GM18868 (cell line): Measurements from ENCODE around the gene CATSPERD.
A peak's percentile ranks its signal among the peaks of the same experiment; 100 is the strongest.

ENCODE experiments used
- ATAC-seq: cut with Tn5 transposase; IDR thresholded peaks from one replicate; pipeline ENCODE4 v1.9.1; 2021; ENCODE audit warnings: mild to moderate bottlenecking, moderate library complexity; ENCODE audit not compliant: unreplicated experiment

The CATSPERD gene, protein sequence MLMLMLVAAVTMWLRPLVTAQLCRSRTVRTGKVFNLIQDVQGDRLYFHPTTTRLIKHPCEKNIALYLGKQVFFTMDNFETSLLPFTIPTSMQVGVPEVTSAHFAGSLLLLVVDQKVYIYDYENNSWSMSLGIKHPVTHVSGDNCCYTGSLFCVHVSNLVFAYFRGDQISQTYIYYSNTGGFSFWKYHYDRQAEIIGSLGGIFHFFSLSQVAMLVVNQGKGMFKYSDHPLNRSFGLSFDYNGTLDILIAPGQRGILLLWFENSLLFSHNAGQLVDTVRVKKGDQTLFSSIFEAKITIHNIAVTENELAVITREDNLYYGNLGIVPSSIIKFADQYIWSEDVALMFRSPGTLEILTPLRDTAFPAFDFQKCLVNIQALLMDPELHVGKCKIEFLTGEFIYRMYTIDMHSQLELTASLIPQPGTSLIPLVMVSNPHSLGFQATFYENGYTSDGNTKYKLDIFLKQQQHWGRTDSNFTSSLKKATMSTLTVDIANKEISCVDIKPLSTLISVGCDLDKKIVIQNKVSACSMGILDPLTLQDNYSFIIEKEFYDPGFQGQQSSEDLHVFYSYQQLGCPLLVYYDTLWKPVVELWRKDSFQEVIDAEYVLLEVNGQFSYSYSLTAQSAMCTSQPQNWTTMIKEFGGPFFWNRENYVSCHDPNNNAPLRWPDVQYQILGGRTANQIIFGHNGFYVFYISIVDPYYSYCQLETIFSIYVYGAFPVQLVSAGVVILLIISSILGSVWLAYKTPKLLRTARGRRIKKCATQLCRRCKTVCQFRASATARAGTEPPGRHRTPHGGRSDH

DNA sequence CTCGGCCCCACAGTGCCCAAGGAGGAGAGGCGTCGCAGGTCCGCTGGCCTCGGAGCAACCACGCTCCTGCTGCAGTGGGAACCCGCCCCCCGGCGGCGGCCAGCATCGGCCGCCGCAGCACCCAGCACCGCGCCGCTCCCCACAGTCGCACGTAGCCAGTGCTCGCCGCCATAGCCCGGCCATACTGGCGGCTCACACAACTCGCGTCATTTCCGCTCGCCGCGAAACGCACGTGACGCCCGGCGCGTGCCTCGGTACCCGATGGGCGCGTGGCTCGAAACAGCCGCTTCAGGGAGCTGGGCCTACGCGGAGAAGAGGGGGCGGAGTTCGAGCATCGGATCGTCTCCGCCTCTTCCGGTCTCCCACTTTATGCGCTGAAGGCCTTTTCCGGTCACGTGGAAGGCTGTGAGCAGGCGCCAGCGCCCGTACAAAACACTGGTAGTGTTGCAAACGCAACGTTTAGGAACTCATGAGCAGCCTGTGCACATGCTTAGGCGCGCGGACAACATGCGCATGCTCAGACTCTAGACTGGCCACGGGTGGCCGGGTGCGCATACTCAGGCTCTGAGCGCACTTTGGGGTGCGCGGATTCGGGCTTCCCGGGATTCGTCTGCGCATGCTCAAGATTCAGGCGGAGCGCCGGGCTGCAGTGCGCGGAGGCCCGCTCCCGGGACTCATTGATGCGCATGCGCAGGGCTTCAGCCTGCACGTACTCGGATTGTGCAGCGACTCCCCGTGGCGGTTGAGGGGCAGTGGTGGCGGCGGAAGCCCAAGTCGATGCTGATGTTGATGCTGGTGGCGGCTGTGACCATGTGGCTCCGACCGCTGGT lies at the start of gene CATSPERD, which contains the start of gene LONP1:
CATSPERD (plus strand) TSS at position 677 of the 830 bp plus-strand sequence; CDS start at position 778, 101 bp downstream.
LONP1 (minus strand) TSS at position 186 of the 830 bp plus-strand sequence; CDS start at position 172, 14 bp downstream.
- peak; percentile 86 for ATAC-seq

GRCh38 chr19:5671600-5671999 lies 48.8 kb upstream of the CATSPERD start:
- ATAC-seq = no peak

- no peak for ATAC-seq
These were observed 47.6 kb upstream of the CATSPERD start for GRCh38 chr19:5672708-5673459.

DNA sequence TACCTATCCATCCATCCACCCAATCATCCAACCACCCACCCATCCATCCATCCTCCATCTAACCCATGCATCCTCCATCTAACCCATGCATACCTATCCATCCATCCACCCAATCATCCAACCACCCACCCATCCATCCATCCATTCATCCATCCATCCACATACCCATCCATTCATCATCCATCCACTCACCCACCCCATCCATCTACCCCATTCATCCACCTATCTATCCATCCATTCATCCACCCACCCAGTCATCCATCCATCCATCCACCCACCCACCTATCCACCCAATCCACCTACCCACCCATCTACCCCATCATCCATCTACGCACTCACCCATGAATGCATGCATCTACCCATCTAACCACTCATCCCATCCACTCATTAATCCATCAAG lies 46.7 kb upstream of the CATSPERD start:
- no peak for ATAC-seq

GRCh38 chr19:5674714-5675113 lies 45.7 kb upstream of the CATSPERD start:
- no peak for ATAC-seq

DNA sequence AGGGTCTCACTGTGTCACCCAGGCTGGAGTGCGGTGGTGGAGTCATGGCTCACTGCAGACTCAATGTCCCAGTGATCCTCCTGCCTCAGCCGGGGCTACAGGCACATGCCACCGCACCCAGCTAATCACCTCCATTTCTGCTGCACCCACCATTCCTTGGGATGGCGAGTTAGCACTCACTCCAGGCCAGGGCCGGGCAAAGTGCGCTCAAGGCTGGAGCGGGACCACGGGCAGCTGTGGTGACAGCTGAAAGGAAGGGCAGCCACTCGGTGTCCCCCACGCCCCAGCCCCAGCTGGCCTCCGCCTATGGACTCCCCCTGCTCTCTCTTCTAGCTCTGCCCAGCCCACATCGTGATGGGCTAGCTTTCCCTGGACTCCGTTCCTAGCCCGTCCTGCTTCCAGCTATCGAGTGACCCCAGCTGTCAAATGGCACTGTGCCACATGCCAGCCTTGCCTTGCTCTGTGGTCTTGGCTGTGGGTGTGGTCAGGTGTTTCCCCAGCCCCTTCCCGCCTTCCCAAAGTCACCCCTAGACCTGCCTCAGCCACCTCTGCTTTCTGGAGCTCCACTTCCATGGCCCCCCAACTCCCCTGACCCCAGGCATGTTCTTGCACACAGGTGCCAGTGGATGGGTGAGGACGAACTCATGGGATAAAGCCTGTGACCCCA lies 44.2 kb upstream of the CATSPERD start:
- no peak for ATAC-seq

GRCh38 chr19:5676772-5677105 lies 43.7 kb upstream of the CATSPERD start:
- ATAC-seq = no peak

DNA sequence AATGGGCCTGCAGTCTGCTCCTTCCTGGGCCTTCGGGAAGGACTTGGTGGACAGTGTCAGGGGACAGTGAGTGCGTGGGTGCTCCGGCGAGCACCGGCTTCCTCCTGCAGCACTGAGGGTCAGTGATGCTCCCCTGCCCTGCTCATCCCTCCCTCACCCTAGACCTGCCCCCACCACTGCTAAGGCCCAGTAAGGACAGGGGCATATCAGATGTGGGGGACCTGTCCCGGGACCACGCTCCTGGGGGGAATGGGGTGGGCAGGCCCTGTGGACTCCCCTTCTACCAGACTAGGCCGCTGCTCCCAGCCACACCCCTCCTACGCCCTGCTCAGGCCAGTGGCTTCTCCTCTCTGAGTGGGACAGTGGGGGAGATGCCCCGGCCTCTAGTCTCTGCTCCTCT lies 43.3 kb upstream of the CATSPERD start:
- ATAC-seq = no peak

DNA sequence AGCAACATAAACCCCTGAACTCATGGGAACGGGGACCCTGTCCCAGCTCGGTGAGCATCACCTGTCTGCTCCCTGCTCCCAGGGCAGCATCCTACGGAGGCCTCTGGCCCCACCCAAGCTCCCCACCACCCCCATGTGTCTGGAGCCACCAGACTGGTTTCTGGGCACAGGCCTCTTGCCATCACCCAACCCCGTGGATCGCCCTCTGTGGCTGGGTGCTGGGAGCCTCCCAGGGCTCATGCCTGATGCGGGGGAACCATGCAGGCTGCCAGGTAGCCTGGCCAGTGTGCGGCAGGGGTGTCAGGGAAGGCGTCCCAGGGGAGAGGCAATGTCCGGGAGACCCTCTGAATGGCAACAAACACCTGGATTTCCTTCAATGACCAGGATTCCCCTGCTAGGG lies 42.9 kb upstream of the CATSPERD start:
- no peak for ATAC-seq

DNA sequence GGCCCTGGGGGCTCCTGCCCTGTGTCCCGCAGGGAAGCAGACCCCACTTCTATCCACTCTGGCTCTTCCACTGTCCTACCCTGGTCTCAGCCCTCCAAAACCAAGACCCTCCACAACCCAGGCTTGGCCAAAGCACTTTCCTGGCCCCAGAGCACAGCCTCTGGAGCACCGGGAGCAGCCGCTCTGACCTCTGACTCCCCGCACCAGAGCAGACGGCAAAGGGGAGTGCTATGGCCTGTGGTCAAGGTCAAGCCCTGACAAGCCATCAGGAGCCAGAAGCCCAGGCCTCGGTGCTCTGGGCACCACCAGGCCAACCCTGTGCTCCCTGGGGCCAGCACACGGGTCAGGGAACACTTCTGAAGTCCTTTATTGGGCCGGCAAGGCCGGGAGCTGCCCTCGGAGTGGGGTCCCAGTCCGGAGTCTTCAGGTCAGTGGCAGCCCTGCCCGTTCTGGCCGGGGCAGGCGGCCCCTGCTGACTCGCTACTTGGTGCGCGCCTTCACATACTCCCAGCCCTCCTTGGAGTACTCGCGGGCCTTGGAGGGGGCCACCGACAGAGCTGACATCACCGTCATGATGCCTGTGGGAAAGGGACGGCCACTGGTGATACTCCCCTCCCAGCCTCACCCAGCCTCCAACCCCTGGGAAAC lies 42.2 kb upstream of the CATSPERD start:
- no peak for ATAC-seq

DNA sequence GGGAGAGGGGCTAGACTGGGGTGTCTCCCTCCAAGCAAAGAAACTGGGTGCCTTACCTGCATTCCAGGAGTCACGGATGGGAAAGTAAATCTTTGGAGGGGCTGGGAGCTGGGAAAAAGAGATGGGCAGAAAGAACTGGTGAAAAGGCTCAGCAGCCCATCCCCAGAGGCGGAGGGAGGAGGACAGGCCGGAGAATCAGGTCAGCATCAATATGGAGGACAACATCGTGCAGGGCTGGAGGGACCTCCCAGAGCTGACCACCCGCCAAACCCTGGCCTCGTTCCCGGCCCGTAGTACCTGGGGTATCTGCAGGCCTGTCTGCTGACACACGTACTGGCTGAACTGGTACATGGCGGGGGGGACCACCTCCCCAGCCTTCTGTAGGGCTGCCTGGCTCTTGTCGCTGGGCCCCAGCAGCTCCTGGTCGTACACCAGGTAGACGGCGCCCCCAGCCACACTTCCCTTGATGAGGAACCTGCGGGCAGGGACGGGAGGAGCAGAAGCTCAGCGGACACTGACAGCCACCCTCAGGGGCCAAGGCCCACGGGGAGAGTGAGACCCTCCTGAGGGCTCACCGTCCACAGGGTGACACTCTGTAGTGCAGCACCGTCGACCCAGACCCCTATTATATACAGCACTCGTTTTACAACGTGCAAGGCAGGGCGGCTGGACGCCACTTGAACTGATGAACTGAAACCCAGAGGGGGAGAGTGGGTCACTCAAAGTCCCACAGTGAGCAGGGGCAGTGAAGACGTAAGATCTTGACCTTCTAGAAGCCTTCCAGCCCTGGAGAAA lies 41.0 kb upstream of the CATSPERD start:
- no peak for ATAC-seq

- no peak for ATAC-seq
These were observed 40.4 kb upstream of the CATSPERD start for GRCh38 chr19:5680084-5680436.

- peak; percentile 87 for ATAC-seq
These were observed 39.7 kb upstream of the CATSPERD start, which contains the start of the genes HSD11B1L and MICOS13 for GRCh38 chr19:5680437-5681368. TSS of gene HSD11B1L (plus strand) at chr19:5681027. CDS start at chr19:5684833, 3,806 bp downstream. TSS of gene MICOS13 (minus strand) at chr19:5680516. CDS start at chr19:5680486, 30 bp downstream.

GRCh38 chr19:5681391-5682106 lies 38.9 kb upstream of the CATSPERD start:
- no peak for ATAC-seq

GRCh38 chr19:5682107-5682482 lies 38.3 kb upstream of the CATSPERD start:
- no peak for ATAC-seq

GRCh38 chr19:5683177-5683886 lies 37.1 kb upstream of the CATSPERD start:
- no peak for ATAC-seq
